ENCODE results near the gene MAD1L1.

MAD1L1 gene

GRCh38 chr7:2247141-2247995 lies 14.6 kb upstream of the MAD1L1 start:
- H3K27me3 Mint-ChIP-seq (ENCODE audit: low read depth, poor library complexity), result peaks cover 3% of the 10 kb centered on the region

GRCh38 chr7:2245883-2246675 lies 13.3 kb upstream of the MAD1L1 start:
- Mint-ChIP-seq H3K27ac (peak overlapping the region; percentile 95), H3K36me3 (ENCODE audit: low read depth) (peaks cover 4% of the 10 kb centered on the region), H3K27me3 (ENCODE audit: low read depth, poor library complexity) (peaks cover 3% of the 10 kb centered on the region), H3K9me3 (no peaks in the 10 kb centered on the region), H3K4me1 (peaks cover 30% of the 10 kb centered on the region), H3K4me3 (no peak overlapping the region)
- DNase-seq, result no peak
- TF ChIP-seq CTCF (IDR thresholded peaks at IDR 0.05), result no peak

More at GRCh38 chr7:2247141-2247995, 14.6 kb upstream of the MAD1L1 start:
- peaks cover 4% of the 10 kb centered on the region for H3K36me3 Mint-ChIP-seq (ENCODE audit: low read depth)
- no peak overlapping the region for H3K4me3 Mint-ChIP-seq
- DNase-seq, result peak; percentile 65
- peak; percentile 67 for TF ChIP-seq CTCF (IDR thresholded peaks at IDR 0.05)
- H3K9me3 Mint-ChIP-seq, result no peaks in the 10 kb centered on the region
- H3K27ac Mint-ChIP-seq, result peak overlapping the region; percentile 86
- H3K4me1 Mint-ChIP-seq, result peaks cover 30% of the 10 kb centered on the region

GRCh38 chr7:2244404-2244995 lies 11.8 kb upstream of the MAD1L1 start:
- Mint-ChIP-seq H3K9me3 (no peaks in the 10 kb centered on the region), H3K4me1 (peaks cover 30% of the 10 kb centered on the region), H3K36me3 (ENCODE audit: low read depth) (peaks cover 2% of the 10 kb centered on the region), H3K27me3 (ENCODE audit: low read depth, poor library complexity) (peaks cover 3% of the 10 kb centered on the region), H3K4me3 (no peak overlapping the region), H3K27ac (no peak overlapping the region)
- DNase-seq, result no peak
- TF ChIP-seq CTCF (IDR thresholded peaks at IDR 0.05), result no peak

- Mint-ChIP-seq H3K9me3 (no peaks in the 10 kb centered on the region), H3K4me1 (peaks cover 24% of the 10 kb centered on the region), H3K27me3 (ENCODE audit: low read depth, poor library complexity) (peaks cover 3% of the 10 kb centered on the region), H3K36me3 (ENCODE audit: low read depth) (peaks cover 13% of the 10 kb centered on the region), H3K27ac (no peak overlapping the region), H3K4me3 (peak overlapping the region; percentile 93)
- TF ChIP-seq CTCF (IDR thresholded peaks at IDR 0.05), result no peak
- no peak for DNase-seq
These were observed 10.7 kb upstream of the MAD1L1 start for GRCh38 chr7:2243458-2243857.

- Mint-ChIP-seq H3K27me3 (ENCODE audit: low read depth, poor library complexity) (peaks cover 3% of the 10 kb centered on the region), H3K36me3 (ENCODE audit: low read depth) (peaks cover 20% of the 10 kb centered on the region), H3K9me3 (no peaks in the 10 kb centered on the region), H3K27ac (peak overlapping the region; percentile 58), H3K4me1 (peaks cover 24% of the 10 kb centered on the region), H3K4me3 (peak overlapping the region; percentile 93)
- TF ChIP-seq CTCF (IDR thresholded peaks at IDR 0.05), result no peak
- DNase-seq, result peak; percentile 25
These were observed 10.0 kb upstream of the MAD1L1 start for GRCh38 chr7:2242541-2243429.

All from nephron progenitor cell (in vitro differentiated cells).